Activated CD4-positive, alpha-beta T cell treated with anti-CD3 and anti-CD28 coated beads, Interleukin-2, amount 50 U/mL, for 4 hours (primary cell): ENCODE data around the gene IER2.
"Not testable (repeated sequence)": the region's sequence is repeated elsewhere in the genome, so short reads cannot be mapped to it uniquely, and the experiment has no call there.

Experiments
- DNase-seq, 2 experiments: peaks; one replicate each; pipeline ENCODE4 v3.0.0-alpha.2; 2020

Gene IER2

GRCh38 chr19:13165162-13165997, 15.2 kb downstream of the IER2 start:
- no peak for DNase-seq

GRCh38 chr19:13166151-13166550, 15.9 kb downstream of the IER2 start:
- DNase-seq = not testable (repeated sequence)

- no peak for DNase-seq
Measured at GRCh38 chr19:13169769-13170168, 19.6 kb downstream of the IER2 start.

- no peak for DNase-seq
Measured at GRCh38 chr19:13171146-13171545, 20.9 kb downstream of the IER2 start.

GRCh38 chr19:13172346-13173138, 22.3 kb downstream of the IER2 start:
- DNase-seq = peak; percentile 81 to 84

- no peak for DNase-seq
Measured at GRCh38 chr19:13173139-13173737, 23.0 kb downstream of the IER2 start.

- no peak for DNase-seq
Measured at GRCh38 chr19:13176345-13176744, 26.1 kb downstream of the IER2 start.

- DNase-seq = not testable (repeated sequence)
Measured at GRCh38 chr19:13177584-13177983, 27.4 kb downstream of the IER2 start.

- not testable (repeated sequence) for DNase-seq
Measured at GRCh38 chr19:13178291-13178690, 28.1 kb downstream of the IER2 start.

GRCh38 chr19:13181747-13182388, 31.7 kb downstream of the IER2 start:
- peak; percentile 16 to 27 for DNase-seq

- not testable (repeated sequence) for DNase-seq
Measured at GRCh38 chr19:13184926-13185325, 34.7 kb downstream of the IER2 start.

GRCh38 chr19:13185763-13186657, 35.8 kb downstream of the IER2 start:
- DNase-seq = not testable (repeated sequence)

GRCh38 chr19:13186688-13187087, 36.5 kb downstream of the IER2 start:
- DNase-seq = not testable (repeated sequence)

- no peak for DNase-seq
Measured at GRCh38 chr19:13187419-13187818, 37.2 kb downstream of the IER2 start.

- no peak for DNase-seq
Measured at GRCh38 chr19:13189600-13189999, 39.4 kb downstream of the IER2 start.

GRCh38 chr19:13190781-13191540, 40.8 kb downstream of the IER2 start:
- peak in 1 of 2 experiments; percentile 15 for DNase-seq

- DNase-seq = peak; percentile 46 to 52
Measured at GRCh38 chr19:13195678-13196077, 45.5 kb downstream of the IER2 start.

- DNase-seq = no peak
Measured at GRCh38 chr19:13198634-13199033, 48.4 kb downstream of the IER2 start.

GRCh38 chr19:13202112-13202511, 51.9 kb downstream of the IER2 start:
- DNase-seq = not testable (repeated sequence)
